SIG-M5 treated with dmso at 0.1 percent for 504 hours (cell line): ENCODE data around the gene KDM2B.
A peak's percentile ranks its signal among the peaks of the same experiment; 100 is the strongest.

Source experiments
- DNase-seq: peaks from one replicate; lab custom pipeline; 2025; ENCODE audit not compliant: unreplicated experiment; lab: John Stamatoyannopoulos, UW

KDM2B gene

GRCh38 chr12:121466794-121467637 lies 113.8 kb downstream of the KDM2B start:
- peak; percentile 86 for DNase-seq

GRCh38 chr12:121465921-121466793 lies 114.7 kb downstream of the KDM2B start:
- DNase-seq, result peak; percentile 64

- no peak for DNase-seq
Measured at GRCh38 chr12:121464331-121464730, 116.5 kb downstream of the KDM2B start.

- peak; percentile 89 for DNase-seq
Measured at GRCh38 chr12:121461048-121461447, 119.8 kb downstream of the KDM2B start.

- no peak for DNase-seq
Measured at GRCh38 chr12:121456551-121456950, 124.3 kb downstream of the KDM2B start.

- no peak for DNase-seq
Measured at GRCh38 chr12:121455766-121456420, 124.9 kb downstream of the KDM2B start.

GRCh38 chr12:121454921-121455320 lies 125.9 kb downstream of the KDM2B start:
- DNase-seq, result no peak

GRCh38 chr12:121453629-121454028 lies 127.2 kb downstream of the KDM2B start:
- DNase-seq, result no peak

- DNase-seq, result no peak
Measured at GRCh38 chr12:121452985-121453360, 127.8 kb downstream of the KDM2B start.

GRCh38 chr12:121452340-121452984 lies 128.4 kb downstream of the KDM2B start:
- DNase-seq, result no peak

GRCh38 chr12:121451961-121452339 lies 128.9 kb downstream of the KDM2B start:
- no peak for DNase-seq

- no peak for DNase-seq
Measured at GRCh38 chr12:121448771-121449315, 132.0 kb downstream of the KDM2B start.

- DNase-seq, result no peak
Measured at GRCh38 chr12:121446750-121447149, 134.1 kb downstream of the KDM2B start.

- DNase-seq, result no peak
Measured at GRCh38 chr12:121444842-121445202, 136.0 kb downstream of the KDM2B start.

- DNase-seq, result no peak
Measured at GRCh38 chr12:121443911-121444841, 136.6 kb downstream of the KDM2B start.

- peak; percentile 40 for DNase-seq
Measured at GRCh38 chr12:121443193-121443870, 137.5 kb downstream of the KDM2B start.

- DNase-seq, result no peak
Measured at GRCh38 chr12:121442028-121442948, 138.5 kb downstream of the KDM2B start.

GRCh38 chr12:121441555-121441954 lies 139.3 kb downstream of the KDM2B start:
- no peak for DNase-seq
